Activated CD8-positive, alpha-beta T cell treated with anti-CD3 and anti-CD28 coated beads for 36 hours (primary cell): ENCODE measurements around the gene MACROD2. TPM values are rescaled to one million over a fixed set of nuclear protein-coding genes. Genes with fewer than 3 reads are reported as not detected.

ENCODE experiments used
- ATAC-seq: fragments of 200-7000 bp; cut with Tn5 transposase; one replicate; pipeline ENCODE4 v1.10.0; 2021; ENCODE audit warnings: mild to moderate bottlenecking, moderate library complexity
- CTCF ChIA-PET: fragments of 350-600 bp; sonication (Branson Sonifier 250); formaldehyde crosslinking; loops from one replicate; lab custom pipeline; 2021; ENCODE audit warnings: antibody characterized with exemption; lab: Charles Lee
- POLR2A ChIA-PET: fragments of 350-600 bp; sonication (Branson Sonifier 250); formaldehyde crosslinking; loops from one replicate; lab custom pipeline; 2021; ENCODE audit warnings: antibody characterized with exemption; lab: Charles Lee
- DNase-seq: peaks from one replicate; pipeline ENCODE4 v3.0.0-alpha.2; 2020
- H3K27ac Mint-ChIP-seq: one replicate; pipeline ENCODE4 v1.8.0; 2021; ENCODE audit warnings: mild to moderate bottlenecking, mixed read lengths
- H3K27me3 Mint-ChIP-seq: one replicate; pipeline ENCODE4 v1.8.0; 2021; ENCODE audit warnings: mixed read lengths
- H3K36me3 Mint-ChIP-seq: one replicate; pipeline ENCODE4 v1.8.0; 2021; ENCODE audit warnings: low read depth, mixed read lengths
- H3K4me1 Mint-ChIP-seq: one replicate; pipeline ENCODE4 v1.8.0; 2021; ENCODE audit warnings: low read depth, mixed read lengths
- H3K4me3 Mint-ChIP-seq: one replicate; pipeline ENCODE4 v1.8.0; 2021; ENCODE audit warnings: mild to moderate bottlenecking, moderate library complexity, mixed read lengths
- H3K9me3 Mint-ChIP-seq: one replicate; pipeline ENCODE4 v1.8.0; 2021; ENCODE audit warnings: mixed read lengths
- intact Hi-C: fragments of 100-400 bp; cut with micrococcal nuclease; formaldehyde crosslinking; loops from one replicate; pipeline ENCODE4 v1.10.0; 2022
- total RNA-seq, 2 experiments: library from RNA; stranded (reverse); gene quantifications; one replicate each; pipeline ENCODE4 v1.2.3, GENCODE V29; 2021
- TF ChIP-seq, protein P1 (sequence below): fragments of 200-600 bp; IDR thresholded peaks from one replicate; pipeline ENCODE4 v1.8.0; 2022; ENCODE audit warnings: antibody characterized with exemption, mild to moderate bottlenecking

MACROD2 gene
- total RNA-seq, 2 experiments from 2014 or later, result not detected

DNA sequence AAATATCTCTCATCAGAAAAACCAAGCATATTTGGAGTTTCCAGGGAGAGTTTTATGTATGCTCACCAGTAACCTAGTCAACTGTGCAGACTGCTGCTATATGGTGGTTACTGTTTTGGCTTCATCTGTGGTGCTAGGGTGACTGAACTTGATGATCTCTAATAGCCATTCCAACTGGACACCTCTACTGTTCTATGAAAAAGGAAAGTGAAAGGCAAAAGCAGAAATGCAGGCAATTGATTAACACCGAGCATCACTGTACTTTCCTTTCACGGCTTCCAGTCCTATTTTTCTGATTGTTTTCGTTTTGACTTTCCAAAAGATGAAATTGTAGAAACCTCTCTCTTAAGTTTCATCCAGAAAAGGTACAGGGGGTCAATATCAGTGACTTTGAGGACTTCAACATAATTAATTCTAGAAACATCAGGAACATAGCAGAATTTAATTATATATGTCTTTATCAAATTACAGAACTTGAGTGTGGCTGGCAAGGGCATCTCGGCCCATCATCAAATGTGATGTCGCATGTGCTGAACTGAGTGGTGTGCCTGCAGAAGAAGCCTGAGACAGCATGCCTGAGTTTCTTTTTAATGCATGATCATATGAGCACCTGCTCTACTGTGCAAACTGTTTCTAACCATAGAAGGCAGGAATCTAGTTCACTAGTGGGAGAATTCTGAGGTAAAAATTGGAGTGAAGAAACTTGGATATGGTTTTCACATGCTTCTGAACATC lies 806.4 kb downstream of the MACROD2 start:
- Mint-ChIP-seq H3K4me1 (no peaks in the 10 kb centered on the region), H3K27ac (no peak overlapping the region), H3K27me3 (no peaks in the 10 kb centered on the region), H3K36me3 (no peaks in the 10 kb centered on the region), H3K4me3 (no peak overlapping the region), H3K9me3 (no peaks in the 10 kb centered on the region)
- DNase-seq (no peak), ATAC-seq (no peak)
- POLR2A ChIA-PET, result no interaction called here
- TF ChIP-seq, protein P1, sequence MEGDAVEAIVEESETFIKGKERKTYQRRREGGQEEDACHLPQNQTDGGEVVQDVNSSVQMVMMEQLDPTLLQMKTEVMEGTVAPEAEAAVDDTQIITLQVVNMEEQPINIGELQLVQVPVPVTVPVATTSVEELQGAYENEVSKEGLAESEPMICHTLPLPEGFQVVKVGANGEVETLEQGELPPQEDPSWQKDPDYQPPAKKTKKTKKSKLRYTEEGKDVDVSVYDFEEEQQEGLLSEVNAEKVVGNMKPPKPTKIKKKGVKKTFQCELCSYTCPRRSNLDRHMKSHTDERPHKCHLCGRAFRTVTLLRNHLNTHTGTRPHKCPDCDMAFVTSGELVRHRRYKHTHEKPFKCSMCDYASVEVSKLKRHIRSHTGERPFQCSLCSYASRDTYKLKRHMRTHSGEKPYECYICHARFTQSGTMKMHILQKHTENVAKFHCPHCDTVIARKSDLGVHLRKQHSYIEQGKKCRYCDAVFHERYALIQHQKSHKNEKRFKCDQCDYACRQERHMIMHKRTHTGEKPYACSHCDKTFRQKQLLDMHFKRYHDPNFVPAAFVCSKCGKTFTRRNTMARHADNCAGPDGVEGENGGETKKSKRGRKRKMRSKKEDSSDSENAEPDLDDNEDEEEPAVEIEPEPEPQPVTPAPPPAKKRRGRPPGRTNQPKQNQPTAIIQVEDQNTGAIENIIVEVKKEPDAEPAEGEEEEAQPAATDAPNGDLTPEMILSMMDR, result no peak
- CTCF ChIA-PET, result no interaction called here
- intact Hi-C loops, result no loop called here

DNA sequence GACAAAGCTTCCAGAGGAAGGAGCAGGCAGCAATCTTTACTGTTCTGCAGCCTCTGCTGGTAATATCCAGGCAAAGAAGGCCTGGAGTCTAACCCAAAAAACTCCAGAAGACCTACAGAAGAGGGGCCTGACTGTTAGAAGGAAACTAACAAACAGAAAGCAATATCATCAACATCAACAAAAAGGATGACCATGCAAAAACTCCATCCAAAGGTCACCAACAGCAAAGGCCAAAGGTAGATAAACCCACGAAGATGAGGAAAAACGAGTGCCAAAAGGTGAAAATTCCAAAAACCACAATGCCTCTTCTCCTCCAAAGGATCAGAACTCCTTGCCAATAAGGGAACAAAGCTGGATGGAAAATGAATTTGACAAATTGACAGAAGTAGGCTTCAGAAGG lies 811.9 kb downstream of the MACROD2 start:
- DNase-seq (no peak), ATAC-seq (no peak)
- Mint-ChIP-seq H3K4me1 (no peaks in the 10 kb centered on the region), H3K27me3 (no peaks in the 10 kb centered on the region), H3K36me3 (no peaks in the 10 kb centered on the region), H3K27ac (no peak overlapping the region), H3K9me3 (peaks cover 9% of the 10 kb centered on the region), H3K4me3 (no peak overlapping the region)
- ChIA-PET POLR2A (no interaction called here), CTCF (no interaction called here)
- intact Hi-C loops, result no loop called here
- TF ChIP-seq, protein P1, result no peak

DNA sequence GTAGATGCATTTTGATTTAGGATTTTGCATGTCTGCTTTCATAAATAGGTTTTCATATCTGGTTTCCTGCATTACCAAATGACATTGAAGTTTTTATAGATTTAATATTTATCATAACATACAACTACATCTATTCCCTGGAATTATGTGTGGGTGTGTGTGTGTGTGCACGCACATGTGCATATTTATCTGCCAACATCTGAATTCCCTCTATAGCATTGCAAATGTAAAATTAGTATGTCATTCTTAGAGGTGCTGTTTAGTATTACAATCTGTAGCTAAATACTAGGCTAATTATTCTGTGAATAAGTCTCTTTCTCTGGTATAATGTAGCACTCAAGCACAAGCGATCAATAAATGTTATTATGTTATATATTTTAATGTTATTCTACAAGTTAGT lies 820.0 kb downstream of the MACROD2 start:
- TF ChIP-seq, protein P1, result no peak
- ChIA-PET CTCF (no interaction called here), POLR2A (no interaction called here)
- no peak for ATAC-seq
- DNase-seq, result no peak
- intact Hi-C loops, result no loop called here
- Mint-ChIP-seq H3K36me3 (no peaks in the 10 kb centered on the region), H3K4me3 (no peak overlapping the region), H3K27ac (no peak overlapping the region), H3K27me3 (no peaks in the 10 kb centered on the region), H3K9me3 (peaks cover 12% of the 10 kb centered on the region), H3K4me1 (no peaks in the 10 kb centered on the region)

DNA sequence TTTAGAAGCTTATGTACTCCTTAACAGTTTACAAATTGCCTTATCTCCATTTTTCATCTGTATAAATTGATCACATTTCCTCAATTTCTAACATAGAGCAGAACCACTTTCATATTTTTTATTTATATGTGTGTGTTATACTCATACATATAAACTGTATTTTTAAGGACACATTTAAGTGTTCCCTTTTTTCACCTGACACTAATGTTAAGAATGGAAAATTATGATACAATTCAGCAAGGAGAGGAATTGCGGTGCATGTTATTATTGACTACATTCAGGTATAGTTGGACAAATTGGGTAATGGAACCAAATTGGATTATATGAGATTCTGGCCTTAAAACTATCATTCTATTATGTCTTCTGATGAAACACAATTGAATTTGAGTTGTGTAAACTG lies 821.2 kb downstream of the MACROD2 start:
- TF ChIP-seq, protein P1, result no peak
- ATAC-seq, result no peak
- H3K27ac Mint-ChIP-seq, result no peak overlapping the region
- no peaks in the 10 kb centered on the region for H3K4me1 Mint-ChIP-seq
- no peaks in the 10 kb centered on the region for H3K27me3 Mint-ChIP-seq
- no peak for DNase-seq
- H3K36me3 Mint-ChIP-seq, result no peaks in the 10 kb centered on the region
- CTCF ChIA-PET, result no interaction called here
- H3K9me3 Mint-ChIP-seq, result peaks cover 12% of the 10 kb centered on the region
- H3K4me3 Mint-ChIP-seq, result no peak overlapping the region
- POLR2A ChIA-PET, result no interaction called here
- intact Hi-C loops, result no loop called here

GRCh38 chr20:14817101-14817500 lies 821.8 kb downstream of the MACROD2 start:
- intact Hi-C loops, result no loop called here
- CTCF ChIA-PET, result no interaction called here
- ATAC-seq (no peak), DNase-seq (no peak)
- no peaks in the 10 kb centered on the region for H3K27me3 Mint-ChIP-seq
- no peaks in the 10 kb centered on the region for H3K4me1 Mint-ChIP-seq
- H3K27ac Mint-ChIP-seq, result no peak overlapping the region
- H3K4me3 Mint-ChIP-seq, result no peak overlapping the region
- POLR2A ChIA-PET, result no interaction called here
- peaks cover 9% of the 10 kb centered on the region for H3K9me3 Mint-ChIP-seq
- H3K36me3 Mint-ChIP-seq, result no peaks in the 10 kb centered on the region
- TF ChIP-seq, protein P1, result no peak
